Renal cortical epithelial cell (primary cell): Measurements from ENCODE around the gene GZF1. TPM values are rescaled to one million over a fixed set of nuclear protein-coding genes. Genes with fewer than 3 reads are reported as not detected.
"Not testable (repeated sequence)": the region's sequence is repeated elsewhere in the genome, so short reads cannot be mapped to it uniquely, and the experiment has no call there.

Source experiments
- DNase-seq: peaks from one replicate; pipeline ENCODE4 v3.0.0-alpha.2; 2011; ENCODE audit warnings: low read depth
- total RNA-seq: library from RNA; depleted of rRNA; stranded (reverse); fragments of >200 nt; gene quantifications from 2 replicates; pipeline ENCODE4 v1.2.3, GENCODE V29; 2014

The GZF1 gene
- total RNA-seq, 1 donor from 2014 or later, result 20.0 TPM

DNA sequence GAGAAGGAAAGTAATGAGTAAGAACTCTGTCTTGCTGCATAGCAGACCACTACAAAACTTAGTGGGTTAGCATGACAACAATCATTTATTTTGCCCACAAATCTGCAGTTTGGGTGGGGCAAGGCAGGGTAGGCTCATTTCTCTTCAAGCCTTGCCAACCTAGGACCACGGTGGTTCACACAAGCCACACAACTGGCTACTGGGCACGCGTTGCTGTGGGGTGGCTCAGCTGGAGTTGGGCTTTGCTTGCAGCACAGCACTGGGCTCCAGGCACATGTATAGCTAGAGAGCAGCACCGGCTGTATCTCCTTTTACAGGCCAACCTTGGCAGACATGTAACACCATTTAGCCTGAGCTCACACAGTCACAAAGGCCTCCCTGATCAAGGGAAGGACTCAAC is 16.0 kb upstream of the GZF1 start:
- no peak for DNase-seq

DNA sequence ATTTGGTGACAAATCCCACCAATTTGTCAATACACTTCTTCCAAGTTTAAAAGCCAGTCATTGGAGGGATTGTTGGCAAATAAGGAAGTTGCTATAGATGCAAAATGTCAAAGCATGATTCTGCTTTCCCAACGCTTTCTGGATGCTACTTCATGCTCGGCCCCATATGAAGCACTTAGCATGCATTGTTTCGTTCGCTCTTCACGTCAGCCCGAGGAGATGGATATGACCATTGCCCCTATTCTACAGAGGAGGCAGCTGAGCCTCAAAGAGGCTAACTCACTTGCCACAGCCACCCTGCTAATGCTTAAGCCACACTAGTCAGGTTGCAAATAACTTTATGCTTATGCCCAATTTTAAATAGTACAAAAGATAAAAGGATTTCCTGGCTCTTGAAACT is 14.2 kb upstream of the GZF1 start:
- DNase-seq, result no peak

DNA sequence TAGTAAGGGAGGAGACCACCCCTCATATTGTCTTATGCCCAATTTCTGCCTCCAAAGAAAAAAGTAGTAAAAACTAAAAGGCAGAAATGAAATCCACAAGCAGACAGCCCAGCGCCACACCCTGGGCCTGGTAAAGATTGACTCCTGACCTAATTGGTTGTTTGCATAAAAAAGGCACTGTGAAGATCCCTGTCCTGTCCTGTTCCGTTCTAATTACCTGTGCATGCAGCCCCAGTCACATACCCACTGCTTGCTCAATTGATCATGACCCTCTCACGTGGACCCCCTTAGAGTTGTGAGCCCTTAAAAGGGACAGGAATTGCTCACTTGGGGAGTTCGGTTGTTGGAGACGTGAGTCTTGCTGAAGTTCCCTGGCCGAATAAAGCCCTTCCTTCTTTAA is 13.5 kb upstream of the GZF1 start:
- not testable (repeated sequence) for DNase-seq

DNA sequence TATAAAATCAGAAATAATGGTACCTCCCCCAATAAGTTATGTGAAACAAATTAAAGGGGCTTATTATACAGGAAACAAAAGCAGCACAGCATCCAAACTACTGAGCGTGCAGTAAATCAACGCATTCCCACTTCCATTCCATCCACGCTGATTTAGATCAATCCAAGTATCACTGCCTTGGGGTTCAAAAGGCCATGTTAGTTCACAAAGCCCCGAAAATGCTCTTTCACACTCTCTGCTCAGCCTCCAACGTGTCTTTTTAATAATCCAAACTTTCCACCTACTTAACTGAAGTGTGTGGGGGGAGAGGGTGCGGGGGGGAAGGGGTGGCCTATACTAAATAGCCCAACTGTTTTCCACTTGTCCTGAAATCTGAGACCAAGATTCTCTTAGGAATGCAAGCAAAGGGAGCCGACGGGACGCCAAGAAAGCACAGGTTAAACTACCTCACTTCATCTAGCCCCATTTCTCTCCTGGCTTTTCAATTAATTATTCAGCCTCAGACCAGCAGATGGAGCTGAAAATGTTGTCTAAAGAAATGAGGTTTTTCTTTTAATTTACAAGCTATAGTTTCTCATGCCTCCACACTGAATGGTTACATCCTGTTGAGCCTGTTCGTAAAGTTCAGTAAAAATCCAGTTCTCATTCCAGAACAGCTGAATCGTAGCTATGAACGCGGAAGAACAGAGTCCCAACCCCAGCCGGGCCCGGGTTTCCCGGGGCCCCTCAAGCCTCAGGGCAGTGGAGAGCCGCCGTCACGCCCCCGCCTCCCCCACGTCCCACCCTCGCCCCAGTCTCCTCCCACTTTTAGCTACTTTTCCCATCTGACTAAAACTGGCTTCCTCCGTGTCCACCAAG is 12.4 kb upstream of the GZF1 start:
- DNase-seq, result peak; percentile 74

DNA sequence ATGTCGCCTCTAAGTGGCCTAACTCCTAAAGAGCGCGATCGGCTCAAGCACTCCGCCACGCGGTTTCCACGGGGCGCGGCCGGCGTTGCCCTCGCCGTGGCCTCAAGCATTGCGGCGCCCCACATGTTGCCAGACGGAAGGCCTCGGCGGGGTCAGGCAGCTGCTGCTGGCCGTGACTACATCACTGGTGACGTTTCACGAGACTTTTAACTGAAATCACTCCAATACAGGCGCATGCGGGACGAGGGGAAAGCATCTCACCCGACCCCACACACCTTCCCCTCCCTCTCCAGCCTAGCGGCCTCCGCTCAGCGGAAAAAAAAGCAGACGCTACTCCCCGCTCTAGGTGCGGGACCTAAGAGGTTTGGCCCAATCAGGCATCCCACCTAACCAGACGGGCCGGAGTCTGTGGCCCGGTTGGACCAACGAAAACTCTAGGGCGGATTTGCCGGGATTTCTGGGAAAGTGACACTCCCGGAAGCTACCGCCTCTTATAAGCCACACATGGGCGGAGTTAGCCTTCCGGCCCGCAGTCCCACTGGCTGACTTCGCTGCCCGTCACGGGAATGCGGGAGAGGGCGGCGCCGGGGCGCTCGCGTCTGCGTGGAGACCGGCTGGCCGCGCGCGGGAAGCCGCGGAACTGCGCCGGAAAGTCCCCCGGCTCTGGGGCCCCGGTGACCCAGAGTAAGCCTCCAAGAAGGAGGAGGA is 11.6 kb upstream of the GZF1 start, which contains the start of gene NXT1:
TSS of gene NXT1 (plus strand) at position 596 of the 708 bp plus-strand sequence. CDS start 3,251 bp downstream, outside the sequence.
- peak; percentile 96 for DNase-seq

DNA sequence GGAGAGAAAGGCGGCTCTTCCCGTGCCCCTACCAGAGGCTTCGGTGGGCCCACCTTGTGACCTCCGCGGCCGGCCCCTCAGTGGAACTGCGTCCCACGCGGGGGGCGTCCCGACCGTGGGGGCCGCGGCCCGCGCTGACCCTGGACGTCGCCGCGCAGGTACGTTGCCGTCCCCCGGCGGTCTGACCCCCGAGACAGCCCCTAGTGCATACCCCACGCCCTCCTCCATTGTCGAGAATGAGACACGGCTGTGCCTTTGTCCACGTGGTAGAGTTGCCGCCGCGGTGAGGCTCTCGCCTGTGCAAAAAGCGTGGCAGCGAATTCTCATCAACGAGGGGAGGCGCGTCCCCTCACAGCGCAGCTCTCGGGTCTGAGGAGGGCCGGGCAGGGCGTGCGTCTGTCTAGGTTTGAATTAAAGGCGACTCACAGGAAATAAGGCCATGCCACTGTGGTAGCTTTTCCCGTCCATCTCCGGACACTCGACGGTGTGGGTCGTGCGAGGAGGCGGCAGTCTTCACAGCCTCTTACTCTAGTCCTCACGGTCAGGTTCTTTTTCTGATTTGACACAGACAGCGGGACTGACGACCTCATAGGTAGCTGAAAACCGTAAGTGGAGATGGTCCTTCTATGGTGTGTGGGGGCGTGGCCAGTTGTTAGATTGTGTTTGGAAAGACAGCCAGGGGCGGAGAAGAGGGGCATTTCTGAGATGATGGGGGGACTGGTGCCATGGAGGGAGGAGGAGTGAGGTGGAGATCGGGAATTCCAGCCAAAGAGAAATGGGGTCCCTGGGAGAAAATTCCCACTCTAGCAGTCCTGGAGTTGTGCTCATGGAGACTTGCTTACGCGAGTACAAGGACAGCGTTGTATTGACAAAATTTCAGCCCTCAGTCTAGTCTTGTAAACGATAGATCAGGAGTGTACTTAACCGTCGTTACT is 10.8 kb upstream of the GZF1 start:
- peak; percentile 29 for DNase-seq

DNA sequence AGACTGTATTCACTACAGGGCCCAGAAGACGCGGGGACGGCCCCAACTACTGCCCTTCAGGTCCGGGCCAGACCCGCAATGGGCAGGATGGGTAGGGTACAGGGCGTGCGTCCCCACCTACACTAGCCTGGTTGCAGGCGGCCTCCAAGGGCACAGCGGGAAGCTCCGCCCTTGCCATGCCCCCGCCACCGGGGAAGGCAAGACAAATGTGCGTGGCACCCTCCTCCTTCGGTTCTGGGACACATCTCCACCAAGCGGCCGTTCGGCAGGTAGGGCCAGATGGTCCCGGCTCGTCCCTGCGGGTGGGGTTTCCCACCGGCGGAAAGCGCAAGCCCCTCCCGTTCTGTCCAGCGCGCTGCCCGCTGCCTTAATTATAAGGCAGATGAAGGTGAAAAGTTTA is 5.8 kb upstream of the GZF1 start:
- DNase-seq, result no peak

DNA sequence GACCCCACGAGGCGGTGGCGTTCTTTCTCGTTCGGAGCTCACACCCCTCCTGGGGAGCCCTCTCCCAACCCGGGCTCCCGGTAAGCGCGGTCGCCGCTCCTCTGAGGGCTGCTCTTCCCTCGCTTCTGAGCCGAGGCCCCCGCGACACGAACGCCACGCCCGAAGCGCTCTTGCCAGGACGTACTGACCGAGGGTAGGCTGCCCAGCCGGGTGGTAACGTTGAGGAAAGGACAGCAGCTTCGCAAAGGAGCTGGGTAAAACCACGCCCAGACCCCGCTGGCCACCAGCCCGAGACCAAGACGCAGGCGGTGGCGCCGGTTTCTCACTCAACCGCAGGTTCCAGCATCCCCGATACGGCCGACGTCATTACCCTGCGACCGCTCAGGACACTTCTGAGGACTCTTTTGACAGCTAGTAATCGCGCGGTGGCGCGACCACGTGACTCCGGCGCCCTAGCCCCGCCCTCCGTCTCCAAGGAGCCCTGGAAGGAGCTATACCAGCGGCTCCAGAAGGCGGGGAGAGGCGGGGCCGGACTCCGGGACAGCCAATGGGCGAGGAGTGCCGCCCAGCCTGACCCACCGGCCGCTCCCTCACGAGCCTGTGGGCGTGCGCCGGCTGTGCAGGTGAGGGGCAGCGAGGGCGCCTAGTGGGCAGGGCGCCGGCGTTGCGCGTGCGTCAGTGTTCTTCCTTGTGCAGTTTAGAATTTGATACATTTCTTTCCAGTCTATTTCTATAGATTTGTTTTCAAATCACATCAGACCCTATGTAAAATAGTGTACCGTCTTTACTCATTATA is 4.0 kb upstream of the GZF1 start:
- DNase-seq, result peak; percentile 97

DNA sequence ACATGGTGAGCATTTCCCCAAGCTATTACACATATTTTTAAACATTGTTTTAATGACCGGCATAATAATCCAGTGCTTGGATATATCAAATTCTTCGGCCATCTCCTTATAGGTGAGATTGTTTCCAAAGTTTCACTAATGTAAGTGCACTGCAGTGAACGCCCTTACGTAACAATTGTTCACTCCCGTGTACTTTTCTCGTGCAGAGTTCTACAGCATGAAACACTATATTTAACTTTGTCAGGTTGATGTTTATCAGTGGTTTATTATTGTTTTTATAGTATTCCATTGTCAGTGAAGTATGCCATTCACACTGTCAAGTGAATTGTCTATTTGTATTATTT is 3.4 kb upstream of the GZF1 start:
- no peak for DNase-seq

DNA sequence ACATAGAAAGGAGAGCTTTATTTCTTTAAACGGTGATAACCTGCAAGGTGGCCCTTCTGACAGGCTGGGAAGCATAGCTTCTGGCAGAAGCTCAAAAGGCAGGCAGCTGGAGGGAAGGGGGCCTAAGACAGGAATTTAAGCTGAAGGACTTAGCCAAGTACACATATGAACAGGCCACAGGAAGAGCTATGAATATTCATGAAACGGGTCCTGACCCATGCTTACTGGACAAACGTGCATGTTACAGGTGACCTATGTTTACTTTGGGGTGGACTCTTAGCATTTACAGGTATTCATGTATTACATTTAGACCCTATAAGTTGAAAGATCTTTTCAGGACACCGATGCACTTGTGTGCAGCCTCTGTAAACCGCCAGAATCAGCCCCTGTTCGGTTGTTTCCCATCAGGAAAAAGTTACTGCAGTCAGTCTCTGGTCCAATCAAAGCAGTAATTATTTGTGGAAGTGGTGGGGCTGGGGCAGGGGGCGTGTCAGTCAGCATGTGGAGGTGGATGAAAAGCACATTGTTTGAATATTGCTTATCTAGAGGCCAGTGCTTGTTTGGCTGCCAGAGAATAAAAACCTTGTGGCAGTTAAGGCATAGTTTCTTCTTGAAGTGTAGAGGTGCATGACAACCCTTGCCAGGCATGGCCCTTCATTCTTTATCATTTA is 2.9 kb upstream of the GZF1 start:
- DNase-seq, result no peak

DNA sequence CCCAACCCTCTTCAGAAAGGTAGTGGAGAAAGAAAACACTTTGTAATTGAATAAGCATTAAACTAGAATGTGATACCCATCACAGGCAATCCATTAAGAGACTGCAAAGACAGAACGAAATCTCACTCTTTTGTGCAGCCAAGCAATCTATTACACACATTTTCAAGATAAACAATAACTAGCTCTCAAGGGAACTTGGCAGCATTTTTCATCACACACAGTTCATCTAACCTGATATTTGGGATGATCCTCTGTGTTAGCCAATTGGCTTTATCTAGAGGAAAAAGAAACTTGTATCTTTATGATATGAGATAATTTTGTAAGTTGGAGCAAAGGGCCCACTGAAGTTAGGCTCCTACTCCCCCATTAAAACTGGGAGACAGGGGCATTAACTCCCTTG is 1.5 kb upstream of the GZF1 start:
- no peak for DNase-seq

DNA sequence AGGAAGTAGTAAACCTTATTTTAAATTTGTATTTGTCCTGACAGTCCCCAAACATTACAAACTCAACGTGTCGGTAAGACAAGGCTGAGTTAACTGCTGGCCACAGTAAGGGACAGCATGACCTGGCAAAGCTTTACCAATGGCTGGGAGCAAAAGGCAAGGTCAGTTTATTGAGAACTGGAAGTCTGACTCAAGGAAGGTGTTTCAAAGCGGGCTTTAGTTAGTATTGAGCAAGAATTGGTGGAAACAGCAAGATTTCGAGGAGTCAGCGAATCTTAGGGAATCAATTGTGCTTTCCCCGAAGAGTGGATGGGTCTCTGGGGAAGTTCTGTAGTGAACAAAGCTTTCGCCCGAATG is 885 bp upstream of the GZF1 start:
- DNase-seq, result peak; percentile 59

DNA sequence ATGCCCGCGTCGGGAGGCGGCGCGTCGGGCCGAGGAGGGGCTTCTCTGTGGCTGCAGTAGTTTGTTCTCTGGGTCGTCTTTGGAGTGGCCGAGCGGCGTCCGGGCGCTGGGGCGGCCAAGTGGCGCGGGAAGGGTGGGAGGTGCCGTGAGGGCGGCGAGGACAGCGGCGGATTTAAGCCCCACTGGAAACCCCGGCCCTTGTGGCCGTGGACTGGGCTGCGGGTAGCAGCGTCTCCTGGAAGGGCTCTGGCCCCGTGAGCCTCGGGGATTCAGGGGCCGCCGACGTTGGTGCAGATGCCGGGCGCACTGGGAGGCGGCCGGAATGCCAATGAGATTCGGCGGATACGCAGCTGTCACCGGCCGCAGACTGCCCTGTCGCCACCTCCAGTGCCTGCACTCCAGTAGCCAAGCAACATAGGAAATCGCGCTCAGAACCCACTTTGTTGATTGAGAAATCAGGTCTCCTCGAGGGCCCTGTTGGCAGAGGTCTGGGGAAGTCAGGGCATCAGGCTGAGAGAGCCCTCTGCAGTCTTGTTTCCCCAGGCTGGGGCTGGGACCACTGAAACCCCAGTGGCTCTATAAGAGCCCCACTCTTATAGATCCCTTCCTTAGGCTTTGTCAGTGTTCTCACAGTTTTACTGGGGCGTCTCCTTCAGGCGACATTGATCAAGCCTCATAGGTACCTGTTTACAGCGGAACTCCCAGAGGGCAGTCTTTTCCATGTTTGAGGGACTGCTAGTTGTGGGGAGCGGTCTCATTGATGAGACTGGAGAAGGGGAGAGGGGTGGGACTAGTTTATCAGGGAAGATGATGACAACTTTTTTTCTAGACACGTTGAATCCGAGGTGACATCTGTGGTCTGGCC is 642 bp downstream of the GZF1 start:
- no peak for DNase-seq

DNA sequence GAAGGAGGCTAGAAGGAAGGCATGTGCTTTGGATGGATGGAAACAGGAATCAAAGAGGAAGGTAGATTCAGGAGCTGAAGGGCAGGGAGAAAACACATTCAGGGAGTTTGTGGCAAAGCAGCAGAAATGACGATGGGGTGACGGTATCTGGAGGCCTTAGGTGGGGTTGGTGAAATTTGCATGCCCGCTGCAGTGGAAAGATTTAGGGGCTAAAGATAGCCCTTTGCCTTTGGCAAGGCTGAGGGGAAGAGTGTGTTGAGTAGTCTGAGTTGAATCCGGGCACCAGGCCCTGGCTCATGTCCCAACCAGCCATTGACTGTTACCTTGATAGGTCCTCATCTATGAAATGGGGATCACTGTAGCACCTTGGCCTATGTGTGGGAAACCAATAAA is 1.3 kb downstream of the GZF1 start:
- no peak for DNase-seq

DNA sequence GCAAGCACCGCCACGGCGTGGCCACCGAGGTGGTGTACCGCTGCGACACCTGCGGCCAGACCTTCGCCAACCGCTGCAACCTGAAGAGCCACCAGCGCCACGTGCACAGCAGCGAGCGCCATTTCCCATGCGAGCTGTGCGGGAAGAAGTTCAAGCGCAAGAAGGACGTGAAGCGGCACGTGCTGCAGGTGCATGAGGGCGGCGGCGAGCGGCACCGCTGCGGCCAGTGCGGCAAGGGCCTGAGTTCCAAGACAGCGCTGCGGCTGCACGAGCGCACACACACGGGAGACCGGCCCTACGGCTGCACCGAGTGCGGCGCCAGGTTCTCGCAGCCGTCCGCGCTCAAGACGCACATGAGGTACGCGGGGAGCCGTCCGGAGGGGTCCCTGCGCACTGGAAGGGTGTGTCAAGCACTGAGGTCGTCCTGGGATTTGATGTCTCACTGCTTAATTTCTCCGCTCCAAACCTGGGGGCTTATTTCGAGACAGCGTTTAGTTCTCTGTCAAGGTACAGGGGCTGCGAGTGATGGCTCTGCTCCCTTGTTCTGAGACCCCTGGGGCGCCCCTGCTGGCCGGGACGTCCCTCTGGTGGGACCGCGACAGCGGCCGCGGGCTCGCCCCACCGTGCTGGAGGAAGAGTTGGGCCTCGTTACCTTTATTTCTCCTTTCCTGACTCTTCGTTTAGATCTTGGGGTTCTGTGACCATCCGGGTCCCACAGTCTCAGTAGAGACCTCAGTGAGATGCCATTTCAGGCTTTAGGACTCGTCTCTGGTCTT is 3.6 kb downstream of the GZF1 start:
- DNase-seq, result no peak

DNA sequence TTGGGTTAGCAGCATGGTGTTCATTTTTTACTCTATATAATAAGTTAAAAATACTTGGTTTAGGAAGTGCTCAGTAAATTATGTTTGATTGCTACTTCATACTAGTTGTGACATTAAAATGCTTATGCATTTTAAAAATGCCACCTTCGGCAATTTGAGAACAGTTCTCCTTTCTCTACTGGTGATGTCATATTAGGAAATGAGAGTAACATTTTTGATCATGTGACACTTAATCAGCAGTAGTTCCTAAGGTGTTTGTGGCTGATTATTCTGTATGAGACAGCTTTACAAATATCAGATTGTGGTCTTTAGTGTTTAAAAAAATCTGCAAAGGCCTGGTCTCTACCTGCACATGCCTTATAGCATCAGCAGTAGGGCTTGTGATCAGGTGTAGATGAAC is 4.4 kb downstream of the GZF1 start:
- peak; percentile 42 for DNase-seq

DNA sequence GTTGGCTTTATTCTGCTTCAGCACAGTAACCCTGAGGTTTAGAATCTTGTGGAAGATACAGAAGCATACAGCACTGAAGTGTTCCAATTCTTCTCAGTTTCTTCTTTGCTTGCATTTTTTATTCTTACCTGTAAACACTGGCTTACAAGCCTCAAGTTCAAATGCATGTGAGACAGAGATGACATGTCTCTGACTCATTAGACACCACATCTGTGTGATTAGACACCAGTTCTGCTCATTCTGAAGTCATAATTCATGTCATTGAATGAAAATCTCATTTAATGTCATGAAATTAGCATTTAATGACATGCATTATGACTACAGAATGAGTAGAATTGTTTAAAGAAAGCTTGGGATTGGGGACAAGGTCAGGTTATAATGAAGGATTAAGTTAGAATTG is 5.8 kb downstream of the GZF1 start:
- DNase-seq, result peak; percentile 39

DNA sequence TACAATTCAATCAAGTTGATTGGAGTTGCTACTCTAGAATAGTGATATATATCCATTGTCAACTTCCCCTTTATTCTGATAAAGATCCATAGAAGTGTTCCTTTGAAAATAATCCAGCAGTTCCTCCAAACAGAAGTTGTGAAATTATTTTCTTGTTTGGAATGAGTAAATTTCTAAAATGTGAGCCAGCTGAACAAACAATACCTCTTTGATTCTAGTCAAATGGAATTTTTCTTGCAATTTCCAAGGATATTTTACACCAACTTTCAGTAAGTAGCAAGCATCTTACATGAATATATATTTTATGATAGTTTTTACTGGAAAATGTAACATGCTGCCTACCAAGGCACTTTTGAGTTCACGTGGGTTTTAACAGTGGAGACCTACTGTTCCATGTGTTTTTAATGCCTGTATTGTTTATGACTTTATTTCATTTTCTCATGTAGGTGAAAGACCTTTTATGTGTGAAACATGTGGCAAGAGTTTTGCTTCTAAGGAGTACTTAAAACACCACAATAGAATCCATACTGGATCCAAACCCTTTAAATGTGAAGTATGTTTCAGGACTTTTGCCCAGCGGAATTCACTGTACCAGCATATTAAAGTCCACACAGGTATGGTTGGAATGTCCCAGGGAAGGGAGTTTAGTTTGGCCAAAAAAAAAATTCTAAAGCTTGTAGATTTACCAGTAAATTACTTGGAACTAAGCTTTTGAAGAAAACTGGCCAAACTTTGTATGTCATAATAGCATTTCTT is 6.5 kb downstream of the GZF1 start:
- DNase-seq, result no peak
